ENCODE results near the gene RFPL2. TPM values are rescaled to one million over a fixed set of nuclear protein-coding genes. Genes with fewer than 3 reads are reported as not detected.

The RFPL2 gene
- total and polyA plus RNA-seq, 7 experiments from 2014 or later: 0.15 to 3.9 (median 0.40) TPM

DNA sequence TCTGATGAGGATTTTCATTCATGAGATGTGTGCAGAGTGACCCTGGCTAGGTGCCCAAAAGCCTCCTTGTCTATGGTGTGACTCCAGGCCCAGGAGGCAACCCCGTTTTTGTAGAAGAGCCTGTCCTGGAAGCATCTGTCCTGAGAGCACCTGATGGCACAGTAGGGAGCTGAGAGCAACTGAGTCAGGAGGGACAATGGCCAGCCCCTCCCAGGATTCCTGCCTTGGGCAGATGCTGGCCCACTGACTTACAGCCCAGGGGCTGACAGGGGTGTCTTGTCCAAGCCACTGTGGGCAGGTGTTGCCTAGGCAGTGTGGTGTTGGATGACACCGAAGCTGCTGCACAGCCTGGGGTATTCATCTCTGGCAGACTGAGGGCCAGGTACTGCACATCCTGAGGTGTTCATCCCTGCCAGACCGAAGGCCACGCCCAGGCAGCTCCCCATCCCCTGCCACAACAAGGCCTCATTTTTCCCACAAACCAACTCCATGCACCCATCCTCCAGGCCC lies 3.2 kb upstream of the RFPL2 start:
- peak overlapping the region in 1 of 10 donors; percentile 2 for H3K4me3 Mint-ChIP-seq
- H3K4me3 ChIP-seq (ENCODE audit: low read length): no peak overlapping the region
- peaks cover 6 to 38% (median 24%) of the 10 kb centered on the region in 7 donors for H3K4me1 Mint-ChIP-seq
- H3K9me3 Mint-ChIP-seq: no peaks in the 10 kb centered on the region
- H3K9me3 ChIP-seq (ENCODE audit: control insufficient read depth in 2 of 3, low read length in 3 of 3): no peaks in the 10 kb centered on the region
- intact Hi-C loops (cut with micrococcal nuclease): loop anchor here (1.0 to 10.0 kb wide), 9 partner anchors 66 to 543 kb away; partner anchors contain the start of genes PISD (in 1 of the 2) and RTCB (in 1 of the 2)
- H3K27me3 Mint-ChIP-seq: peaks cover 0 to 27% (median 6%) of the 10 kb centered on the region in 5 donors
- no peak overlapping the region for H3K27ac ChIP-seq (ENCODE audit: low read depth, low read length)
- no peak overlapping the region for H3K27ac Mint-ChIP-seq
- H3K36me3 Mint-ChIP-seq: peaks cover 0 to 3% (median 0%) of the 10 kb centered on the region in 5 donors
- POLR2A ChIA-PET: no interaction called here
- DNase-seq (no peak), ATAC-seq (no peak)
- H3K27me3 ChIP-seq (ENCODE audit: control insufficient read depth in 2 of 2, insufficient read depth in 2 of 2, low read length in 2 of 2): no peaks in the 10 kb centered on the region
- CTCF ChIA-PET: interaction anchor here (0.6 kb wide), 1 partner anchor 38 kb away, joined by 4 read pairs; no protein-coding TSS in a partner anchor
- H3K36me3 ChIP-seq (ENCODE audit: control insufficient read depth in 2 of 3, insufficient read depth in 3 of 3, low read length in 3 of 3): no peaks in the 10 kb centered on the region
- peaks cover 0 to 5% of the 10 kb centered on the region in 2 donors for H3K4me1 ChIP-seq (ENCODE audit: control insufficient read depth in 2 of 2, insufficient read depth in 2 of 2, low read length in 2 of 2)

DNA sequence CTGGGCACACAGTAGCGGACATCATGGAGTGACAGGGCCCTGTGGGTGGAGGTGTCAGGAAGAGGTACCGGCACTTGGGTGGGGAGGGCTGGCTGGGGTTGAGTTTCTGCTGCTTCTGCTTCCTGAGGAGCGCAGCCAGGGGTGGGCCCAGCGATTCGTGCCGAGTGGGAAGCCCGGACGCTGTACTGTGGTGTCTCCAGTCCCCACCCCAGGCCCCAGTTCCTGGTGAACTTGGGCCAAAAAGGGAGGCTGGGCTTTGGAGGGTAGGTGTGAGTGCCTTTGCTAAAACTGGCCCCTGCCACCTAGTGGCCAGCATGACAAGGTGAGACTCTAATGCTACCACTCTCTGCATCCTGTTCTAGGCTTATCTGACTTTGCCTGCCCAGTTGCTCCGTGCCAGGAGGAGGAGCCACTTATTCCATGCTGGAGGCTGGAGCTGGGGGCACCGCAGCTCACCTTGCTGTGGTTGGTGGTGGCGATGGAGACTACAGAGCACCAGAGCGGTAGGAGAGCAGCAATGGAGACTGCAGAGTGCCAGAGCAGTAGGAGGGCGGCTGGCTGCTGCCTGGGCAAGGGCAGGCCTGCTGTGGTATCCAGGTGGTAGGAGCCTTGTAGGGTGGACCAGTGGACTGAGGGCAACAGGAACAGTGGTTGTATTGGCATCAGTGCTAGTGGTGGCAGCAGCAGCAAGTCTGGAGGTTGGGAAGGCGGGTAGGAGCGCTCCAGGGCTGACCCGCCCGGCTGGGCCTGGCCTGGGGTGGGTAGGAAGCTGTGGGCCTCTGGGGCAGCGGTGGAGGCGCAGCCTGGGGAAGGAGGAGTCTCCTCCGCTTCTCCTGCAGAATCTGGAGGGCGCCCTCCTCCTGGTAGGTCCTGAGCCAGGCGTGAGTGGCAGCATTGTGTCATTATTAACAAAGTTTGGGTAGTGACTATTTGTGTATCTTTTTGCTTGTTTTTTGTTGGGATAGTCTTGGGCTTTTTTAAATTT lies 2.2 kb upstream of the RFPL2 start:
- peaks cover 0 to 22% (median 6%) of the 10 kb centered on the region in 5 donors for H3K27me3 Mint-ChIP-seq
- peak; percentile 28 for ATAC-seq
- H3K4me1 Mint-ChIP-seq: peaks cover 9 to 45% (median 31%) of the 10 kb centered on the region in 7 donors

DNA sequence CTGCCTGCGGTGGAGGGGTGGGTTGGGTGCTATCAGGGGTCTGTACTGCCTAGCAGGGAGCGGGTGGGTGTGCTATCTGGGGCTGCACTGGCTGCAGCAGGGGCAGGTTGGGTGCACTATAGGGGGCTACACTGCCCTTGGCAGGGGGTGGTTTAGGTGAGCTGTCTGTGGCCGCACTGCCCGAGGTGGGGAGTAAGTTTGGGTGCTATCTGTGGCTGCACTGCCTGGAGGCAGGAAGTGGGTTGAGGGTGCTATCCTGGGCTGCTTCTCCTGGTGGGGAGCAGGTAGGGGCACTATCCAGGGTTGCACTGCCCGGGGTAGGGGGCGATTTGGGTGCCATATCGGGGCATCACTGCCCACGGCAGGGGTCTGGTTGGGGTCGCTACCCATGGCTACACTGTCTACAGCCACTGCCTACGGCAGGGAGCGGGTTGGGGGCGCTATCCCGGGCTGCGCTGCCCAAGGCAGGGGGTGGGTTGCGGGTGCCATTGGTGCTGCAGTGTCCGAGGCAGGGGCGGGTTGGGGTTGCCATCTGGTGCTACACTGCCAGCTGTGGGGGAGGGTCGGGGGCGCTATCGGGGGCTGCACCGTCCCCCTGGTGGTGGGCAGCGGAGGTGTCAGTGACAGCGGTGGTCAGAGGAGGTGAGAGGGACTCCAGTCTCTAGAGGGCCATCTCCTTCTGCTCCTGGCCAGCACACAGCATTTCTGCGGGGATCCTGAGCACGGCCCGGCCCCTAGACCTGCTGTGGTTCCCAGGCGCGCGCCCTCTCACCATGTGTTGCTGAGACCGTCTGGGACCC lies 1.3 kb upstream of the RFPL2 start:
- H3K4me1 Mint-ChIP-seq: peaks cover 12 to 54% (median 37%) of the 10 kb centered on the region in 7 donors
- peak overlapping the region in 4 of 10 donors; percentile 38 to 91 (median 87) for H3K4me3 Mint-ChIP-seq
- H3K27ac Mint-ChIP-seq: no peak overlapping the region

More for the DNA sequence above, 2.2 kb upstream of the RFPL2 start:
- intact Hi-C loops (cut with micrococcal nuclease): loop anchor here (1.0 to 10.0 kb wide), 9 partner anchors 65 to 542 kb away; partner anchors contain the start of genes PISD (in 1 of the 2) and RTCB (in 1 of the 2)
- H3K27ac ChIP-seq (ENCODE audit: low read depth, low read length): no peak overlapping the region
- Mint-ChIP-seq H3K27ac (peak overlapping the region in 2 of 9 donors; percentile 3 to 60), H3K9me3 (no peaks in the 10 kb centered on the region), H3K4me3 (peak overlapping the region in 7 of 10 donors; percentile 7 to 91 (median 38)), H3K36me3 (no peaks in the 10 kb centered on the region)
- ChIA-PET CTCF (interaction anchor here (0.6 kb wide), 1 partner anchor 37 kb away, joined by 4 read pairs; no protein-coding TSS in a partner anchor), POLR2A (no interaction called here)
- H3K36me3 ChIP-seq (ENCODE audit: control insufficient read depth in 2 of 3, insufficient read depth in 3 of 3, low read length in 3 of 3): no peaks in the 10 kb centered on the region
- no peak overlapping the region for H3K4me3 ChIP-seq (ENCODE audit: low read length)
- H3K27me3 ChIP-seq (ENCODE audit: control insufficient read depth in 2 of 2, insufficient read depth in 2 of 2, low read length in 2 of 2): no peaks in the 10 kb centered on the region
- no peaks in the 10 kb centered on the region for H3K9me3 ChIP-seq (ENCODE audit: control insufficient read depth in 2 of 3, low read length in 3 of 3)
- peaks cover 2 to 12% of the 10 kb centered on the region in 2 donors for H3K4me1 ChIP-seq (ENCODE audit: control insufficient read depth in 2 of 2, insufficient read depth in 2 of 2, low read length in 2 of 2)
- peak in 6 of 9 donors; percentile 22 to 50 (median 32) for DNase-seq

DNA sequence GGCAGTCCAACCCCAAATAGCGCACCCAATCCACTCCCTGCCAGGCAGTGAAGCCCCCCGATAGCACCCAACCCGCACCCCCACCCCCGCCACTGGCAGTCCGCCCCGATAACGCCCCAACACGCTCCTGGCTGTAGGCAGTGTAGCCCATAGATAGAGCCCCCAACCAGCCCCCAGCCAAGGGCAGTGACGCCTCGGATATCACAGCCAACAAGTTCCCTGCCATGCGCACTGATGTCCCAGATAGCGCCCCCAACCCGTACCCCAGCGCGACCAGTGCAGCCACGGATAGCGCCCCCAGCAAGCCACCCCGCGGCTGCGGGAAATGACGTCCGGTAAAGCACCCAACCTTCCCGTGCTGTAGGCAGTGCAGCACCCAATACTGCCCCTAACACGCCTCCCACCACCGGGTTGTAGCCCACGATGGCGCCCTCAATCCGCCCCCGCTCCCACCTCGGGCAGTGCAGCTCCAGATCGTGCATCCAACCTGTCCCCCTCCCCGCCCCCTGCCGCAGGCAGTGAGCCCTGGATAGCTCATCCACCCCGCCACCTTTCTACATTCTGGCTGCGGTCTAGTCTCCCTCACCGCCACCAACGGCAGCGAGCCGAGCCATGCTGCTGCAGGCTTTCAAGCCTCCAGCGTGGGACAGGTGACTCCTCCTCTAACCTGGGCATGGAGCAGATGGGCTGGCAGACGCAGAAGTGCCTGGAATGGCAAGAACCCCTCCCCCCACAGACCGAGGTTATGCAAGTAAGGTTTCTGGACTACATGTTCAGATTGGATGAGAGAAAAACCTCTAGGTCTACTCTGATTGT lies 625 bp downstream of the RFPL2 start:
- POLR2A ChIA-PET: no interaction called here
- Mint-ChIP-seq H3K27me3 (peaks cover 0 to 21% (median 6%) of the 10 kb centered on the region in 5 donors), H3K4me3 (peak overlapping the region; percentile 68 to 91 (median 84)), H3K36me3 (no peaks in the 10 kb centered on the region), H3K27ac (peak overlapping the region in 6 of 9 donors; percentile 49 to 88 (median 66)), H3K9me3 (no peaks in the 10 kb centered on the region), H3K4me1 (peaks cover 20 to 69% (median 46%) of the 10 kb centered on the region in 7 donors)
- ATAC-seq (peak; percentile 30), DNase-seq (peak in 6 of 9 donors; percentile 17 to 71 (median 28))
- Histone ChIP-seq H3K4me1 (ENCODE audit: control insufficient read depth in 2 of 2, insufficient read depth in 2 of 2, low read length in 2 of 2) (peaks cover 12 to 30% of the 10 kb centered on the region in 2 donors), H3K9me3 (ENCODE audit: control insufficient read depth in 2 of 3, low read length in 3 of 3) (no peaks in the 10 kb centered on the region), H3K4me3 (ENCODE audit: low read length) (peak overlapping the region; percentile 41), H3K27me3 (ENCODE audit: control insufficient read depth in 2 of 2, insufficient read depth in 2 of 2, low read length in 2 of 2) (no peaks in the 10 kb centered on the region), H3K36me3 (ENCODE audit: control insufficient read depth in 2 of 3, insufficient read depth in 3 of 3, low read length in 3 of 3) (no peaks in the 10 kb centered on the region), H3K27ac (ENCODE audit: low read depth, low read length) (peak overlapping the region; percentile 20)
- CTCF ChIA-PET: interaction anchor here (0.7 to 1.0 kb wide), 2 partner anchors 8 to 234 kb away, joined by 3 read pairs; no protein-coding TSS in a partner anchor
- intact Hi-C loops (cut with micrococcal nuclease): loop anchor here in 1 of 2 donors (10.0 kb wide), 2 partner anchors 211 to 539 kb away; partner anchors contain the start of genes PISD and RTCB

More for the DNA sequence above, 1.3 kb upstream of the RFPL2 start:
- Histone ChIP-seq H3K9me3 (ENCODE audit: control insufficient read depth in 2 of 3, low read length in 3 of 3) (no peaks in the 10 kb centered on the region), H3K27me3 (ENCODE audit: control insufficient read depth in 2 of 2, insufficient read depth in 2 of 2, low read length in 2 of 2) (no peaks in the 10 kb centered on the region), H3K4me3 (ENCODE audit: low read length) (no peak overlapping the region), H3K4me1 (ENCODE audit: control insufficient read depth in 2 of 2, insufficient read depth in 2 of 2, low read length in 2 of 2) (peaks cover 11 to 21% of the 10 kb centered on the region in 2 donors), H3K36me3 (ENCODE audit: control insufficient read depth in 2 of 3, insufficient read depth in 3 of 3, low read length in 3 of 3) (no peaks in the 10 kb centered on the region), H3K27ac (ENCODE audit: low read depth, low read length) (no peak overlapping the region)
- Mint-ChIP-seq H3K9me3 (no peaks in the 10 kb centered on the region), H3K27me3 (peaks cover 0 to 21% (median 6%) of the 10 kb centered on the region in 5 donors), H3K36me3 (no peaks in the 10 kb centered on the region)
- ChIA-PET POLR2A (no interaction called here), CTCF (no interaction called here)
- no peak for DNase-seq
- no peak for ATAC-seq
- intact Hi-C loops (cut with micrococcal nuclease): loop anchor here (2.0 to 10.0 kb wide), 6 partner anchors 64 to 541 kb away; partner anchors contain the start of genes PISD (in 1 of the 2) and RTCB (in 1 of the 2)

DNA sequence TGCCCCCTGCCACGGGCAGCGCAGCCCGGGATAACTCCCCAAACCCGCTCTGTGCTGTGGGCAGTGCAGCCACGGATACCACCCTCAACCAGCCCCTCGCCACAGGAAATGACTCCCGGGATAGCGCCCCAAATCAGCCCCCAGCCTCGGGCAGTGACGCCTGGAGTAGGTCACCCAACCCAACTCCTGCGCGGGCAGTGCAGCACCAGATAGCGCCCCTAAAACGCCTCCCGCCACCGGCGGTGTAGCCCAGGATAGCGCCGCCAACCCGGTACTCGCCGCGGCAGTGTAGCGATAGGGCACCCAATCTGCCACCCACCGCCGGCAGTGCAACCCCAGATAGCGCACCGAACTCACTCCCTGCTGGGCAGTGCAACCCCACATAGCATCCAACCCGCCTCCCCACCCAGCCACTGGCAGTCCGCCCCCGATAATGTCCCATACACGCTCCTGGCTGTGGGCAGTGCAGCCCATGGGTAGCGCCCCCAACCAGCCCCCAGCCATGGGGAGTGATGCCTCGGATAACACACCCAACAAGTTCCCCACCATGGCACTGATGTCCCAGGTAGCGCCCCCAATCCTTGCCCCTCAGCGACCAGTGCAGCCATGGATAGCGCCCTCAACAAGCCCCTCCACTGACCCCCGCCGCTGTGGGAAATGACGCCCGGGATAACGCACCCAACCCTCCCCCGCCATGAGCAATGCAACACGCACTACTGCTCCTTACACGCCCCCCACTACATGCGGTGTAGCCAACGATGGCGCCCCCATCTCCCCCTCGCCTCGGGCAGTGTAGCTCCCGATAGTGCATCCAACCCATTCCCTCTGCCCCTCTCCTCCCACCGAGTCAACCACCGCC lies 1.5 kb downstream of the RFPL2 start:
- H3K4me3 Mint-ChIP-seq: peak overlapping the region; percentile 68 to 91 (median 84)
- no peak for ATAC-seq
- peak overlapping the region; percentile 57 for H3K4me3 ChIP-seq (ENCODE audit: low read length)
- H3K4me1 Mint-ChIP-seq: peaks cover 20 to 74% (median 49%) of the 10 kb centered on the region in 7 donors
- intact Hi-C loops (cut with micrococcal nuclease): loop anchor here in 1 of 2 donors (10.0 kb wide), 2 partner anchors 211 to 539 kb away; partner anchors contain the start of genes PISD and RTCB
- no peak overlapping the region for H3K27ac ChIP-seq (ENCODE audit: low read depth, low read length)
- POLR2A ChIA-PET: no interaction called here
- H3K36me3 Mint-ChIP-seq: no peaks in the 10 kb centered on the region
- H3K27ac Mint-ChIP-seq: peak overlapping the region in 3 of 9 donors; percentile 38 to 86 (median 59)
- CTCF ChIA-PET: interaction anchor here (0.7 to 1.0 kb wide), 2 partner anchors 99 to 233 kb away, joined by 3 read pairs; no protein-coding TSS in a partner anchor
- peak in 1 of 9 donors; percentile 15 for DNase-seq
- H3K4me1 ChIP-seq (ENCODE audit: control insufficient read depth in 2 of 2, insufficient read depth in 2 of 2, low read length in 2 of 2): peaks cover 12 to 30% of the 10 kb centered on the region in 2 donors
- H3K9me3 ChIP-seq (ENCODE audit: control insufficient read depth in 2 of 3, low read length in 3 of 3): no peaks in the 10 kb centered on the region
- no peaks in the 10 kb centered on the region for H3K36me3 ChIP-seq (ENCODE audit: control insufficient read depth in 2 of 3, insufficient read depth in 3 of 3, low read length in 3 of 3)
- no peaks in the 10 kb centered on the region for H3K9me3 Mint-ChIP-seq
- peaks cover 0 to 21% (median 6%) of the 10 kb centered on the region in 5 donors for H3K27me3 Mint-ChIP-seq
- H3K27me3 ChIP-seq (ENCODE audit: control insufficient read depth in 2 of 2, insufficient read depth in 2 of 2, low read length in 2 of 2): no peaks in the 10 kb centered on the region
